ENCODE data around the gene SYP.

Gene SYP
- 0 to 1.9 (median 0.85) reads per million in 4 experiments for total RNA-seq

- DNase-seq = peak; percentile 81
Measured at GRCh38 chrX:49199906-49200771, at the start of gene SYP. SYP (minus strand) TSS chrX:49200193; CDS start chrX:49200186, 7 bp downstream.

GRCh38 chrX:49249616-49250015 lies 49.6 kb upstream of the SYP start:
- DNase-seq = no peak

GRCh38 chrX:49249071-49249470 lies 49.1 kb upstream of the SYP start:
- no peak for DNase-seq

- DNase-seq = no peak
Measured at GRCh38 chrX:49247916-49248811, 48.2 kb upstream of the SYP start.

GRCh38 chrX:49247346-49247745 lies 47.4 kb upstream of the SYP start:
- DNase-seq = no peak

GRCh38 chrX:49246541-49246940 lies 46.5 kb upstream of the SYP start:
- no peak for DNase-seq

GRCh38 chrX:49244207-49244606 lies 44.2 kb upstream of the SYP start:
- no peak for DNase-seq

GRCh38 chrX:49243166-49243565 lies 43.2 kb upstream of the SYP start:
- no peak for DNase-seq

- DNase-seq = no peak
Measured at GRCh38 chrX:49242545-49243066, 42.6 kb upstream of the SYP start.

GRCh38 chrX:49238735-49239134 lies 38.7 kb upstream of the SYP start:
- no peak for DNase-seq

- no peak for DNase-seq
Measured at GRCh38 chrX:49237060-49237459, 37.1 kb upstream of the SYP start.

GRCh38 chrX:49233887-49234555 lies 34.0 kb upstream of the SYP start:
- no peak for DNase-seq

GRCh38 chrX:49233176-49233575 lies 33.2 kb upstream of the SYP start, which contains the start of gene CACNA1F:
CACNA1F (minus strand) TSS chrX:49233340; CDS start chrX:49233309, 31 bp downstream.
- no peak for DNase-seq

- no peak for DNase-seq
Measured at GRCh38 chrX:49232525-49232924, 32.5 kb upstream of the SYP start.

- no peak for DNase-seq
Measured at GRCh38 chrX:49231333-49232000, 31.5 kb upstream of the SYP start.

GRCh38 chrX:49230500-49231232 lies 30.7 kb upstream of the SYP start:
- peak; percentile 21 for DNase-seq

GRCh38 chrX:49228185-49228584 lies 28.2 kb upstream of the SYP start:
- DNase-seq = no peak

GRCh38 chrX:49227726-49228125 lies 27.7 kb upstream of the SYP start:
- DNase-seq = no peak

- DNase-seq = no peak
Measured at GRCh38 chrX:49226946-49227345, 27.0 kb upstream of the SYP start.

- DNase-seq = no peak
Measured at GRCh38 chrX:49225858-49226257, 25.9 kb upstream of the SYP start.

- no peak for DNase-seq
Measured at GRCh38 chrX:49221868-49222267, 21.9 kb upstream of the SYP start.
